GM12878 (cell line): ENCODE data around the gene SPRING1.
A peak's percentile ranks its signal among the peaks of the same experiment; 100 is the strongest.

Experiments
- BMI1 ChIP-seq: fragments of 450-650 bp; IDR thresholded peaks from 2 replicates; pipeline ENCODE4 v1.6.1; 2016; ENCODE audit warnings: mild to moderate bottlenecking, moderate library complexity, borderline replicate concordance
- CEBPB ChIP-seq, 2 experiments: fragments of 150-350 bp in 1 of 2; IDR thresholded peaks; 2 replicates each; pipeline ENCODE4 v1.6.1; 2012 to 2014; ENCODE audit warnings: low read depth in 2 of 2, low read length in 2 of 2, borderline replicate concordance in 1 of 2, inconsistent platforms in 1 of 2
- CTCF ChIP-seq, 3 experiments: IDR thresholded peaks in 2 of 3; conservative IDR thresholded peaks in 1 of 3; 2 replicates each; pipeline ENCODE4 v1.5.1; 2011; ENCODE audit warnings: low read depth in 3 of 3, low read length in 3 of 3, mild to moderate bottlenecking in 3 of 3, control low read depth in 2 of 3, moderate library complexity in 2 of 3, inconsistent platforms in 1 of 3, mixed read lengths in 1 of 3; ENCODE audit not compliant: control insufficient read depth in 2 of 3, insufficient read depth in 1 of 3; ENCODE audit errors: extremely low read depth in 1 of 3
- EP300 ChIP-seq, 2 experiments: fragments of 150-350 bp in 1 of 2; IDR thresholded peaks; 2 replicates each; pipeline ENCODE4 v1.6.1; 2011 to 2012; ENCODE audit warnings: low read depth in 2 of 2, low read length in 2 of 2, borderline replicate concordance in 1 of 2, improper control_type of control experiment in 1 of 2, inconsistent platforms in 1 of 2; ENCODE audit not compliant: control insufficient read depth in 1 of 2
- ESRRA ChIP-seq: IDR thresholded peaks from 2 replicates; pipeline ENCODE4 v1.6.1; 2012; ENCODE audit warnings: mild to moderate bottlenecking, low read length, improper control_type of control experiment
- JUND ChIP-seq: IDR thresholded peaks from 2 replicates; pipeline ENCODE4 v1.6.1; 2012; ENCODE audit warnings: low read depth, mild to moderate bottlenecking, low read length, improper control_type of control experiment, moderate library complexity

DNA sequence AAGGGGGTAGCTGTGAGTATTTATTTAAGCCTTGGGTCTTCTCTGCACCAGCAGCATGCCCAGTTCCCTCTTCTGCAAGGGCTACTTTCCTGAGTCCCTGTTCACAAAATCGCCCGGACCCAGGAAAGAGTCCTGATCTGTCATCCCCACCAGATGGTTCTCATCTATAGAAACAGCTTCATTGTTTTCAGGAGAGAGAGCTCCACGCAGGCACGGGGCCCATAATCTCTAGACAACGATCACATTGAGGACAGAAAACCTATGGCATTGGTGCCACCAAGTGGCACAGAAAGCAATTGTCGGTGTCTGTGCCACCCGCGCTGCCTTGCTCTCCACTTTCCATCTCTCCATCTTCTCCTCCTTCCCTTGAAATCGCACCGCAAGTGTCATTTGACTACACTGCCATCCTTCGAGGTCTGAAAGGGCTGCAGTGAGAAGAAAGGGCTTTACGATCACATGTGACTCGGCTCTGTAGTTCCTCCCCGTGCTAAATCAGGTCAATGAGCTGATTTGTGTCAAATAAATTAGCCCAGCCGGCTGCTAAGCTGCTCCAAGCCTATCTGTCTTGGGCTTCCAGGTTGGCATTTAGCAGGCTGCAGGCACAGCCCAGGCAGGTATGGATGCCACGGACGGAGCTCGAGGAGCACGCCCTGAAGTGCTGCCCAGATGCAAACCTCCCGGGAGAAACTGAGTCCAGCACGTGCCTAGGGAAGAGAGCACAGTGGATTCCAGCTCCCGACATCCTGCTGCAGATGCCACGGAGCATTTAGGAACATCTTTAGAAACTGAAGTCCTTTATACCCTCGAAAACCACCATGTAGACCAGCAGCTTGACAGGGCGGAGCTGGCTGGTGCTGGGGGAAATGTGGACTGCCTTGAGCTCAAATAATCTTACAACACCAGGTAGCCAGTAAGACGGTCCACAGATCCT lies 28.8 kb downstream of the SPRING1 start:
- TF ChIP-seq EP300 (IDR thresholded peaks at IDR 0.05; ENCODE audit: borderline replicate concordance in 1 of 2, control insufficient read depth in 1 of 2, low read depth in 2 of 2, low read length in 2 of 2) (no peak), BMI1 (no peak), CEBPB (IDR thresholded peaks at IDR 0.05; ENCODE audit: borderline replicate concordance in 1 of 2, low read depth in 2 of 2, low read length in 2 of 2) (no peak), JUND (no peak), ESRRA (no peak), CTCF (IDR thresholded peaks at IDR 0.05 in 2 of 3, conservative IDR thresholded peaks at IDR 0.05 in 1 of 3; ENCODE audit: control insufficient read depth in 2 of 3, extremely low read depth in 1 of 3, insufficient read depth in 1 of 3, low read depth in 3 of 3, low read length in 3 of 3) (peak; percentile 62 to 69 (median 63); a peak in 5 of 6 replicates)
